ACC112 (cell line): ENCODE measurements around the gene DEGS2.

Experiments used
- H2AFZ ChIP-seq: fragments of 200-600 bp; sonication (generic); one replicate; pipeline ENCODE4 v1.6.0; 2017; ENCODE audit warnings: antibody characterized with exemption, low read length; ENCODE audit not compliant: unreplicated experiment
- H3K27ac ChIP-seq: fragments of 200-600 bp; sonication (generic); 2 replicates; pipeline ENCODE4 v1.5.1; 2014; ENCODE audit warnings: low read depth, mild to moderate bottlenecking, antibody characterized with exemption, low read length, moderate library complexity
- H3K27me3 ChIP-seq: fragments of 200-600 bp; sonication (generic); 2 replicates; pipeline ENCODE4 v1.6.1; 2014; ENCODE audit warnings: mild to moderate bottlenecking, antibody characterized with exemption, low read length, moderate library complexity, mixed read lengths; ENCODE audit not compliant: insufficient read depth
- H3K36me3 ChIP-seq: fragments of 200-600 bp; sonication (generic); 2 replicates; pipeline ENCODE4 v1.6.1; 2016; ENCODE audit warnings: mild to moderate bottlenecking, antibody characterized with exemption, low read length, moderate library complexity, mixed read lengths; ENCODE audit not compliant: insufficient read depth
- H3K4me1 ChIP-seq: fragments of 200-600 bp; sonication (generic); one replicate; pipeline ENCODE4 v1.6.1; 2016; ENCODE audit warnings: low read length, mixed read lengths; ENCODE audit not compliant: insufficient read depth, unreplicated experiment, control insufficient read depth
- H3K4me3 ChIP-seq: fragments of 200-600 bp; sonication (generic); 2 replicates; pipeline ENCODE4 v1.5.1; 2014; ENCODE audit warnings: mild to moderate bottlenecking, low read depth, low read length
- H3K79me2 ChIP-seq: fragments of 200-600 bp; sonication (generic); one replicate; pipeline ENCODE4 v1.6.0; 2016; ENCODE audit warnings: low read length; ENCODE audit not compliant: control insufficient read depth, unreplicated experiment, insufficient read depth

DEGS2 gene

GRCh38 chr14:100140452-100141078 lies 18.9 kb downstream of the DEGS2 start:
- Histone ChIP-seq H3K36me3 (no peaks in the 10 kb centered on the region), H3K79me2 (no peaks in the 10 kb centered on the region), H3K4me3 (no peak overlapping the region), H3K27me3 (no peaks in the 10 kb centered on the region), H3K27ac (no peak overlapping the region), H2AFZ (no peak overlapping the region), H3K4me1 (no peaks in the 10 kb centered on the region)

DNA sequence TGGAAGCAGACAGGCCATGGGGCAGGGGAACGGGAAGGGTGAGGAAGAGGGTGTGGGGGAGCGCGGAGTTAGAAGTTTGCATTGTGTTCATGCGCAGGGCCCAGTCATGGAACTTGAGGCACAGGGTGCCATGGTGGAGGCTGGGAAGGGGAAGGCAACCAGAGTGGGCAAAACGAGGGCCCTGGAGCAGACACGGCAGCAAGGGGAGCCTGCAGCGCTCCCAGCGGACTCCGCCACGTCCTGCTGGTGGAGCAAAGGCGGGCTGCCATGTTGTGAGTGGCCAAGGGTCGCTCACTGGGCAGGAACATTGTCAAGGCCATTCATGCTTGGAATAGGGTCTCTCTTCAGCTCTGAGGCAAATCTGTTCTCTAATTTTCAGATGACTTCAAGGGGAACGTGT lies 20.5 kb downstream of the DEGS2 start:
- H2AFZ ChIP-seq, result no peak overlapping the region
- no peak overlapping the region for H3K27ac ChIP-seq
- H3K79me2 ChIP-seq, result no peaks in the 10 kb centered on the region
- H3K4me3 ChIP-seq, result no peak overlapping the region
- no peaks in the 10 kb centered on the region for H3K4me1 ChIP-seq
- no peaks in the 10 kb centered on the region for H3K27me3 ChIP-seq
- H3K36me3 ChIP-seq, result no peaks in the 10 kb centered on the region

DNA sequence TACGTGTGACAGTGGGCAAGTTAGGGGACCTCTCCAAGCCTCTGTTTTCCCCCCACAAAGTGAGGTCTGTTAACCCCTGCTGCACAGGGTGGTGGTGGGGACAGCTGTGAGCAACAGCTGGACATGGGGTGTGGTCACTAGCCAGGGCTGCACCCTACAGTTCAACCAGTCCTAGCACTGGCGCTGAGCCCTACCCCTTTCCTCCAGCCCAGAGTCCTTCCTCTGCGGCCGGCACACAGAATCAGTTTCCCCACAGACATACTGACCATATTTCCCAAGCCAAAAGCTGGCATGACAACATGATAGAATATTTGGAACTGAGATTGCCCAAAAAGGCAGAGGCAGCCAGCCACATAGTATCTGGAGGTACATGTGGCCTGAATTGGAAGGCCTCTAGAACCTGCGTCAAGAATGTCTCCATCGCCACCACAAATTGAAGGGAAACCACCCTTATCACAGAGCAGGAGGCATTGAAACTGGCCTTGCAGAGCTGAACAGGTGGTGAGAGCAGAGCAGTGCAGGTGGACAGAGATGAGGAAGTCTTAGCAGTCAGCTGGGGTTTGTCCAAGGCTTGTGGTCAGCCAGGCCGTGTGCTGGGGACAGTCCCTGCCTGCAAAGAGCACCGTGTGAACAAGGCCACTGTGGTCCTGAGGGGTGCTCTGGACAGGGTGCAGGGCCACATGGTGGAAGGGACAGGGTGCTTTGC lies 21.2 kb downstream of the DEGS2 start:
- Histone ChIP-seq H3K27ac (no peak overlapping the region), H3K79me2 (no peaks in the 10 kb centered on the region), H3K36me3 (no peaks in the 10 kb centered on the region), H3K4me3 (no peak overlapping the region), H2AFZ (no peak overlapping the region), H3K4me1 (no peaks in the 10 kb centered on the region), H3K27me3 (no peaks in the 10 kb centered on the region)

- Histone ChIP-seq H3K4me1 (peaks cover 8% of the 10 kb centered on the region), H3K27me3 (no peaks in the 10 kb centered on the region), H3K36me3 (no peaks in the 10 kb centered on the region)
Measured at GRCh38 chr14:100137173-100137572, 22.3 kb downstream of the DEGS2 start.

GRCh38 chr14:100135784-100136183 lies 23.7 kb downstream of the DEGS2 start:
- H3K36me3 ChIP-seq, result no peaks in the 10 kb centered on the region
- H3K4me3 ChIP-seq, result no peak overlapping the region

More at GRCh38 chr14:100137173-100137572, 22.3 kb downstream of the DEGS2 start:
- Histone ChIP-seq H3K79me2 (no peaks in the 10 kb centered on the region), H2AFZ (no peak overlapping the region), H3K27ac (no peak overlapping the region), H3K4me3 (no peak overlapping the region)

GRCh38 chr14:100135073-100135472 lies 24.4 kb downstream of the DEGS2 start:
- H2AFZ ChIP-seq, result no peak overlapping the region
- H3K4me3 ChIP-seq, result no peak overlapping the region
- H3K27me3 ChIP-seq, result no peaks in the 10 kb centered on the region
- H3K27ac ChIP-seq, result no peak overlapping the region
- H3K36me3 ChIP-seq, result no peaks in the 10 kb centered on the region
- H3K79me2 ChIP-seq, result no peaks in the 10 kb centered on the region
- peaks cover 12% of the 10 kb centered on the region for H3K4me1 ChIP-seq

More at GRCh38 chr14:100135784-100136183, 23.7 kb downstream of the DEGS2 start:
- no peak overlapping the region for H3K27ac ChIP-seq
- peaks cover 12% of the 10 kb centered on the region for H3K4me1 ChIP-seq
- no peaks in the 10 kb centered on the region for H3K79me2 ChIP-seq
- H2AFZ ChIP-seq, result no peak overlapping the region
- H3K27me3 ChIP-seq, result no peaks in the 10 kb centered on the region

DNA sequence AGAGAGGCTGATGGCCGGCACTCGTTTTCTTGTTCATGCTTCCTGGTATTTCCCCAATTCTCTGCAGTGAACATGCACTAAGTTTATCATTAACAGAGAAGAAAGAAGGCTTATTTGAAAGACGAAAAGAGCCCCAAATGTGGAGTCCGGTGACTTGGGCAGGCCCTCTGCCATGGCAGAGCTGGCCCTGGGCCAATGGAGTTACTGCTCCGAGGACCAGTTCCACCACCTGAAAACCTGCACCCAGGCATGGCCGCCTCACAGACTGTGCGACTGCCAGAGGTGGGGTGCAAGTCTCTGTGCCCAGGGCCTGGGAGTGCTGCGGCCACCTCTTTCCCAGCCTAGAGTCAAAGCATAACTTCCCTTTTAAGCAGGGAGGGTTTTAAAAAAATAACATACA lies 24.9 kb downstream of the DEGS2 start:
- H3K79me2 ChIP-seq, result no peaks in the 10 kb centered on the region
- H3K27ac ChIP-seq, result no peak overlapping the region
- H3K4me3 ChIP-seq, result no peak overlapping the region
- no peaks in the 10 kb centered on the region for H3K36me3 ChIP-seq
- H3K4me1 ChIP-seq, result peaks cover 12% of the 10 kb centered on the region
- no peak overlapping the region for H2AFZ ChIP-seq
- H3K27me3 ChIP-seq, result no peaks in the 10 kb centered on the region

GRCh38 chr14:100132903-100133510 lies 26.4 kb downstream of the DEGS2 start:
- no peaks in the 10 kb centered on the region for H3K79me2 ChIP-seq
- H3K27ac ChIP-seq, result no peak overlapping the region
- no peaks in the 10 kb centered on the region for H3K36me3 ChIP-seq
- H2AFZ ChIP-seq, result no peak overlapping the region
- no peaks in the 10 kb centered on the region for H3K27me3 ChIP-seq
- peaks cover 24% of the 10 kb centered on the region for H3K4me1 ChIP-seq
- H3K4me3 ChIP-seq, result no peak overlapping the region

DNA sequence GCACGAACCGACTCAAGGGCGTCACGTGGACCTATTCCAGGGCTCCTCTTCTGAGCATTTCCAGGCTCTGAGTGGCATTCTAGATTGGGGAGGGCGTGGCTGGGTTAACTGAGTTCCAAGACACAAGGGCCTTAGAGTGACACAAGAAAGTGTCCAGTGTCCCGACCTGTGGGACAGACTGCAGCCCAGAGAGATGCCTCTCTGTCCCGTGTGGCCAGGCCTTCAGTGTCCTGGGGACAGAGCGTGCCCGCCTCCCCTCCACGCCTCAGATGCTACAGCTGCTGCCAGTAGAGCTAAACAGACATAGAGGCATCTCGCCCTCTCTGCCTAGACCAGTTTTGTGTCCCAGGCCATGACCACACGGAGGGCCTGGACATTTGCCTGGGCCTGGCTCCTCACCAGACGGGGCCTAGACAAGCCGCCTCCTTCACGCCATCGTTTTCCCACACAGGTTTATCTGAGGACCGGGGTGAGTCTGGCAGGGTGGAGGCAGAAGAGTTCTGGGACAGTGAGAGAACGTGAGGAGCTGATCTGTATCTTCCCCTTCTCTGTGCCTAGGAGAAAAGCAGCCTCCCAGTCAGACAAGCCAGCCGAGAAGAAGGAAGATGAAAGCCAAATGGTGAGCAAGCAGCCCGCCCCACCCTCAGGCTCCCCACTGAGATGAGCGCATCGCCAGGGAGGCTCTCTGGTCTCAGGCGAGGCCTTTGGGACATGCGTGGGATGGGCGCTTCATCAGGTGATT lies 27.1 kb downstream of the DEGS2 start:
- H3K36me3 ChIP-seq, result no peaks in the 10 kb centered on the region
- no peak overlapping the region for H2AFZ ChIP-seq
- H3K79me2 ChIP-seq, result no peaks in the 10 kb centered on the region
- H3K27me3 ChIP-seq, result no peaks in the 10 kb centered on the region
- no peak overlapping the region for H3K27ac ChIP-seq
- no peak overlapping the region for H3K4me3 ChIP-seq
- peaks cover 24% of the 10 kb centered on the region for H3K4me1 ChIP-seq

- Histone ChIP-seq H3K79me2 (no peaks in the 10 kb centered on the region), H3K4me1 (peaks cover 24% of the 10 kb centered on the region), H3K4me3 (no peak overlapping the region), H2AFZ (no peak overlapping the region), H3K27ac (no peak overlapping the region), H3K27me3 (no peaks in the 10 kb centered on the region), H3K36me3 (no peaks in the 10 kb centered on the region)
Measured at GRCh38 chr14:100131181-100131580, 28.3 kb downstream of the DEGS2 start.
